Measurements from ENCODE around the gene PPP1R12B.
"Not testable (repeated sequence)": the region's sequence is repeated elsewhere in the genome, so short reads cannot be mapped to it uniquely, and the experiment has no call there.

Gene PPP1R12B

DNA sequence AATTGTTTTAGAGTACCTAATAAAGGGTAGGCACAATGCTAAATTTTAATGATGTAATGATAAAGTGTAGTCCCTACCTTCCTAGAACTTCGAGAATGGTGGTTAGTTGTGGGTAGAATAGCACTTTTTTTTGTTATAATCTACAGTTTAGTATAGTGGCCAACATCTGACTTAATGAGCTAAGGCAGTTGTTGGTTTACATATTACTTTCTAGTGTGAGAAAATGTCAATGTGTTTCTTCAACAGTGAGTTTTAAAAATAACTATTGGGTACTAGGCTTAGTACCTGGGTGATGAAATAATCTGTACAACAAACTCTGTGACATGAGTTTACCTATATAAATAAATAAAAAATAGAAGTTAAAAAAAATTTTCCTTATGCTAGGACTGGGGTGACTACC lies 120.6 kb downstream of the PPP1R12B start:
- not testable (repeated sequence) for FAIRE-seq; DNase-seq (ENCODE audit: extremely low spot score, insufficient read length, low read depth)

- FAIRE-seq (no peak), DNase-seq (ENCODE audit: extremely low spot score, insufficient read length, low read depth) (no peak)
These were observed 122.7 kb downstream of the PPP1R12B start for GRCh38 chr1:202471246-202471645.

DNA sequence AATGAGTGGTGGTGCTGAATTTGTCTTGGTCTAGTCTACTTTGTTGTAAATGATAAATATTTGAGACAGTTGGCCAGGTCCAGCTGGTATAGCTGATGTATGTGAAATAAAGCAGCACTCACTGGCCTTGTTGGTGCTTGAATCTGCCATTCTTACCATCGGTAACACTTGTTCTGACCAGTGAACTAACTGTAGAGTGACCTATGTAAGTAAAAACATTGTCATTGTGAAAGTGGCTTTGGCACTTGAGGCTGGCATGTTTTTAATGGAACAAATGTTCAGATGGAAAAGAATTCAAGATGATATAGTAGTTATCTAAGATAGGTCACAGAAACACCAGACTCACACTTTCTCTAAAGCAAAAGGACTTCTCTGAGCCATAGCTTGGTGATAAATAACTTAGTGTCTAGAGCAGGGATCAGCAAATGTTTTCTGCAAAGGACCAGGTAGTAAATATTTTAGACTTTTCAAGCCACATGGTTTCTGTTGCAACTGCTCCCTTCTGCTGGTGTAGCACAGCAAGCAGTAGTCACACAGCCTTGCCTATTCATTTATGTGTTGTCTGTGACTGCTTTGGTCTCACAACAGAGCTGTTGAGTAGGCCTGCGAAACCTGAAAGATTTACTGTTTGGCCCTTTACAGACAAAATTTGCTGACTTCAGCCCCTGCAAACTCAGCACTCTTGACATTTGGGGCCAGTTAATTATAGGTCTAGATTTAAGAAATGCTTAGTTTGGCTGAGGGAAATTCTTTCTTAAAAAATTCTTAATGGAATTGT lies 124.0 kb downstream of the PPP1R12B start:
- not testable (repeated sequence) for FAIRE-seq; DNase-seq (ENCODE audit: extremely low spot score, insufficient read length, low read depth)

DNA sequence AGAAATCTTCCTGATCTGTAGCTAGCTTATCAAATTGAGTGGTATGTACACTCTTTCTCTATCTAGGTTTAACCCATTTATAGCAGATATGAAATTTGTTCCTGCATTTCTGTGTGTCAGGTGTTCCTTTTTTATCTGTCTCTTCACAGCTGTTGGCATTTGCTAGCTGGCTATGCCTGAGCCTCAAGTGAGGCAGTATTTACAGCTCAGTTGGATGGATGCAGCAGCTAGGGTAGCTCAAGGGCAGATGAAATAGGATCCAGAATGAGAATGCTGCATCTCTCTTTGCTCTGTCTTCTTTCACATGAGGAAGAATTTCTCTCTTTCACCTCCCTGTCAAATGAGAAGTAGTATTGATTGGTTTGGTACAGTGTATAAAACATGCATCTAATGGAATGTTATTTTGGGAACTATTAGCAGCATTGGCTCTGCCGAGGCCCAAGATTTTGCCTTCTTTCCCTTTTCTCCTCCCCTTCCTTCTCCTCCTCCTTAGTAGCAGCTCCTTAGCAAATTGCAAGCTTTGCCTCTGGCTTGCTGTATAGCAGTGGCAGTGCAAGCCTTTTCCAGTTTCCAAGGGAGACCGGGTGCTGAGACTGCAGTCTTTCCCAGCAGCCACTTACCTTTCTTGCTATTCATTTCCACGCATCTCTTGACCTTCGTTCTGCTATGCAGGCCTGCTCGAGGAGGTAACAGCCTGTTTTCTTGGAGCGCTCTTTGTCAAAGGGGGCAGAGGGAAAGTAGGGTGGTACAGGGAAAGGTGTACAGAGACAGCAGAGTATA lies 125.0 kb downstream of the PPP1R12B start:
- FAIRE-seq; DNase-seq (ENCODE audit: extremely low spot score, insufficient read length, low read depth): not testable (repeated sequence)

DNA sequence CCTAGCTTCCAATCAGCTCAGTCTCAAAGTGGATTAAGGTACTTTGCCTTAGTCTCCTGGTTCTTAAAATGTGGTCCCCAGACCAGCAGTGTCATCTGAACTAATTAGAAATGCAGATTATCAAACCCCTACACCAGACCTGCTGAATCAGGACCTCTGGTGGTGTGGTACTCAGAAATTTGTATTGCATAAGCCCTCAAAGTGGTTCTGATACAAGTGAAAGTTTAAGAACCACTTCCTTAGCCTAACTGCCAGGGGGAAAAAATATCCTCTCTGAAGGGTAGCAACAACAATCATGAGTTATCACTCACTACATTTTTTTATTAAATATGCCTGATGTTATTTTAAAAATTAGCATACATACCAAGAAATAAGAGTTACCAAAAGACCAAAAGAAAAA lies 131.2 kb downstream of the PPP1R12B start:
- not testable (repeated sequence) for FAIRE-seq; DNase-seq (ENCODE audit: extremely low spot score, insufficient read length, low read depth)

- FAIRE-seq; DNase-seq (ENCODE audit: extremely low spot score, insufficient read length, low read depth): not testable (repeated sequence)
These were observed 132.1 kb downstream of the PPP1R12B start for GRCh38 chr1:202480640-202481039.

DNA sequence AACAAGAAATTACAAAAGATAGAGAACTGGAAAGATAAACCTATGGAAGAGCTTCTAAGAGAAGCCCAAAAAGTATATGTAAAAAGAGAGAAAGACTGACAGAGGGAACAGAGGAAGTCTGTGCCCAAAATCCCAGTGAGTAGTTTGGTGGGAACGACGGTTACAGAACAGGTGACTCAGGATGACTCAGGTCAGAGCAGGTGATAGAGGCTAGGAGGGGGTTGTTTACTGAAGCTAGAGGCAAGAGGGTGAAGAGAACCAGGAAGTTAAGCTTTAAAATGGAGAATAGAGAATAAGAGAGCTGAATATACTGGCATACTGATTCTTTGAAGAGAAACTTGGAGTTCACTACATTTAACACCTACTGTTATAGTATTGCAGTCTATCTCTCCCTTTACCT lies 134.9 kb downstream of the PPP1R12B start:
- FAIRE-seq; DNase-seq (ENCODE audit: extremely low spot score, insufficient read length, low read depth): not testable (repeated sequence)

DNA sequence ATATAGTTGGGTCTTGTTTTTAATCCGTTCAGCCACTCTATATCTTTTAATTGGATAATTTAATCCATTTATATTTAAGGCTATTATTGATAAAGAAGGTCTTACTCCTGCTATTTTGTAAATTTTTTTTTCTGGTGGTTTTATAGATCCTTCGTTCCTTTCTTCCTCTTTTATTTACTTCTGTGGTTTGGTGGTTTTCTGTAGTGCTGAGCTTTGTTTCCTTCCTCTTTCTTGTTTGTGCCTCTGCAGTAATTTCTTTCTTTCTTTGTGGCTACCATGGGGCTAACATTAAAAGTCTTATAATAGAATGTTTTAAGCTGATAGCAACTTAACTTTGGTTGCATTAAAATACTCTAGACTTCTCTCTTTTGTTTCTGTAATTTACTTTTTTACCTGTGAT lies 135.5 kb downstream of the PPP1R12B start:
- not testable (repeated sequence) for DNase-seq (ENCODE audit: extremely low spot score, insufficient read length, low read depth); FAIRE-seq

DNA sequence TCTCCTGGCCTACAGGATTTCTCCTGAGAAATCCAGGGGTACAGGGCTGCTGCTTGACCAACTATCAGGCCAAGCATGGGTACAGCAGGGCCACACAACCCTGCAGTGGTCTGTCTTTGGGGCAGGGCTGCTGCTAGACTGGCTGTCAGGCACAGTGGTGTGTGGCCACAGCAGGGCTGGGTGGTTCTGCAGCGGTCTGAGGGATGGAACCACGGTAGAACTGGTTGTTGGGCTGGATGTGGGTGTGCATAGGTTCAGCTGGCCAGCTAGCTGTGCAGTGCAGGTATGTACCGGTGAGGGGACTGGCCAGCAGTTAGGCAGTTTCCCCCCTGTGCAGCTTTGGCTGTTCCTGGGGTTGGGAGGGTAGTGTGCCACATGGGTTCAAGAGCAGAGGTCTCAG lies 136.3 kb downstream of the PPP1R12B start:
- FAIRE-seq, result not testable (repeated sequence)

GRCh38 chr1:202488178-202488649 lies 139.7 kb downstream of the PPP1R12B start:
- FAIRE-seq (peak; percentile 76), DNase-seq (ENCODE audit: extremely low spot score, insufficient read length, low read depth) (peak; percentile 2)

More for the DNA sequence above, 136.3 kb downstream of the PPP1R12B start:
- DNase-seq (ENCODE audit: extremely low spot score, insufficient read length, low read depth), result not testable (repeated sequence)

DNA sequence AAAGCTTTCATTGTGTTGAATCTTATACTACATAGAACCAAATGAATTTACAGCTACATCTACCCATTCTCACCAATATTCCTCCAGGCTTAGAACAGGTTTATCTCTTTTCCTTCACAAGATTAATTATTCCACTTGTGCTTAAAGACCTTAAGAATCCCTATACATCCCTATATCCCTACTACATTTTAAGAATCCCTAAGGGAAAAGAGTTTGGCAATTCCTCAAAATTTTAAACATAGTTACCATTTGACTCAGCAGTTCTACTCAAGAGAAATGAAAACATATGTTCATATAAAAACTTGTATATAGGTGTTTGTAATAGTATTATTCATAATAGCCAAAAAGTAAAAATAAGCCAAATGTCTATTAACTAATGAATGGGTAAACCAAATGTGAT lies 140.6 kb downstream of the PPP1R12B start:
- FAIRE-seq, result not testable (repeated sequence)

DNA sequence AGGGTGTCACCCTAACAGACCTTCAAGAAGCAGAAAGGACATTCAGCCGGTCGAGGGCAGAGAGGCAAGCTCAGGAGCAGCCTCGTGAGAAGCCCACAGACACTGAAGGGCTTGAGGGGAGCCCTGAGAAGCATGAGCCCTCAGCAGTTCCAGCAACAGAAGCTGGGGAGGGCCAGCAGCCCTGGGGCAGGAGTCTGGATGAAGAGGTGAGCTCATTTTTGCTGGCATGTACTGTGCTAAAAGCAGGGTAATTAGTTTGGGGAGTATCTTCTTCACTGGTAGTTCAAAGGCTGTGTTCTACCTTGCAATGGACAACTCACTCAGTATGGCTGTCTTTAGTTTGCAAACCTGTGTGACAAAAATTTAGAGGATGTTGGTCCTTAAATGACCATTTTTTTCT lies 144.6 kb downstream of the PPP1R12B start:
- not testable (repeated sequence) for FAIRE-seq; DNase-seq (ENCODE audit: extremely low spot score, insufficient read length, low read depth)

More for the DNA sequence above, 140.6 kb downstream of the PPP1R12B start:
- not testable (repeated sequence) for DNase-seq (ENCODE audit: extremely low spot score, insufficient read length, low read depth)

DNA sequence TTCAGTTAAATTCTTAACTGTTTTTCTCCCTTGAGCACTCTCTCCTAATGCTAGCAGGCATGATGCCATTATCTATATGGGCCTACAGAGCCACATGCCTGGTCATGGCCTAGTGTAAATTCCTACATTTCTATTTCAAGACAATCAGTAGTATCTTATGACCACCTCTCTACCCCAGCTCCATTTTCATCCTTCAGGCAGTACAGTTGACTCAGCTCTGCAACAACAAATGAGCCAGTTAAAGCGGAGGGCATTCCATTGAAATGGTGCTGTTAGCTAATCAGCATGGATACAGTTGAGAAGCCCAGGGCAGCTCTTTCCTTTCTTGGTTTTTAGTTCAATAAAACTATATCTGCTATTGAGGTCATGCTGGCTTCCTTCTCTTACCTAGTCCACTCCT lies 150.0 kb downstream of the PPP1R12B start:
- FAIRE-seq, result no peak
- DNase-seq (ENCODE audit: extremely low spot score, insufficient read length, low read depth), result no peak

DNA sequence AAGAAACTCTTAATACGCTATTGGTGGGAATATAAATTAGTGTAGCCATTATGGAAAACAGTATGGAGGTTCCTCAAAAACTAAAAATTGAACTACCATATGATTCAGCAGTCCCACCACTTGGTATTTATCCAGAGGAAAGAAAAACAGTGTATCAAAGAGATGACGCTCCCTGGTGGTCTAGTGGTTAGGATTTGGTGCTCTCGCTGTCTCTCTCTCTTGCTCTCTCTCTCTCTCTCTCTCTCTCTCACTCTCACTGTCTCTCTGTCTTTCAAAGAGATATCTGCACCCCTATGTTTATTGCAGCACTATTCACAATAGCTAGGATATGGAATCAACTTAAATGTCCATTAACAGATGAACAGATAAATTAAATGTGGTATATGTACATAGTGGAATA lies 151.5 kb downstream of the PPP1R12B start:
- not testable (repeated sequence) for FAIRE-seq; DNase-seq (ENCODE audit: extremely low spot score, insufficient read length, low read depth)

DNA sequence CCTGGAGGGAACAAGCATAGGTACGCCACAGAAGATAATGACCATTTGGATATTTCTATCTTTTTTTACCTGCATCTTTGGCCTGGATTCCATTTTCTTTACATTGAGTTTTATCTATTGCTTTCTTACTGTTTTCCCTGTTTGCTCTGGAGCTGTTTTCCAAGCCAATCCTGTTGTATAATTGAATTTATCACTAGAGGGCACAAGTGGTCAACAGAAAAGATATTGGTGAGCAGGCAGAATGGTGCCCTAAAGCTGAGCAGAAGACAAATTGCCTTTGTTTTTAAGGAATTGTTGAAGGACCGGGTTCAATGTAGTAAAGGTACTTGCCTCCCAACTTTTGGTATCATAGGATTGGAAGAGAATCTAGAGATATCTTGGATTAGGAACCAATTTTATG lies 152.8 kb downstream of the PPP1R12B start:
- no peak for FAIRE-seq

GRCh38 chr1:202505356-202505755 lies 156.9 kb downstream of the PPP1R12B start:
- no peak for FAIRE-seq
- no peak for DNase-seq (ENCODE audit: extremely low spot score, insufficient read length, low read depth)

More for the DNA sequence above, 152.8 kb downstream of the PPP1R12B start:
- DNase-seq (ENCODE audit: extremely low spot score, insufficient read length, low read depth), result no peak

GRCh38 chr1:202505880-202506575 lies 157.5 kb downstream of the PPP1R12B start:
- not testable (repeated sequence) for FAIRE-seq

GRCh38 chr1:202508863-202509262 lies 160.4 kb downstream of the PPP1R12B start:
- not testable (repeated sequence) for FAIRE-seq; DNase-seq (ENCODE audit: extremely low spot score, insufficient read length, low read depth)

More at GRCh38 chr1:202505880-202506575, 157.5 kb downstream of the PPP1R12B start:
- DNase-seq (ENCODE audit: extremely low spot score, insufficient read length, low read depth), result not testable (repeated sequence)

- DNase-seq (ENCODE audit: extremely low spot score, insufficient read length, low read depth); FAIRE-seq: not testable (repeated sequence)
These were observed 165.4 kb downstream of the PPP1R12B start for GRCh38 chr1:202513875-202514274.

DNA sequence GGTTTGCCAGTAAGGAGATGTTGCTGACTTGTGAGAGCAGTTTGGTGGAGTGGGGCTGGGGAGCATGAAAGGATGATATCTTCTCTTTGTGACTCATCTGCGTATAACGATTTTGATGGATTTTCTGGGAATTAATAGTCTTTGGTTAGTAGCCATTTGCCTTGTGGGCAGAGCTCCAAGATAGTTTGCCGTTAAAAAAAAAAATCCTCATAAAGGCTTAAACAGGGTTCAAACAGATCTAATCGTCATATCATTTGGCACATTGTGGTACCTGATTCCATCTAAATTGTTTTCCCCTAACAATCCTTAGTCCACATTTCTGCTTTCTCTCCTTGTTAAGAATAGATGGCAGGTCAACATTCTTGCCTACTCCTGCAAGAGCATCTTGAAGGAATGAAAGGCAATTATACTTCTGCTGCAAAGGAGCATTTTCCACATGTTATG lies 168.0 kb downstream of the PPP1R12B start:
- FAIRE-seq, result no peak

More for the DNA sequence above, 168.0 kb downstream of the PPP1R12B start:
- no peak for DNase-seq (ENCODE audit: extremely low spot score, insufficient read length, low read depth)
